ENCODE results near the gene GALR1.
A peak's percentile ranks its signal among the peaks of the same experiment; 100 is the strongest.
"Not testable (repeated sequence)": the region's sequence is repeated elsewhere in the genome, so short reads cannot be mapped to it uniquely, and the experiment has no call there.

Gene GALR1, protein sequence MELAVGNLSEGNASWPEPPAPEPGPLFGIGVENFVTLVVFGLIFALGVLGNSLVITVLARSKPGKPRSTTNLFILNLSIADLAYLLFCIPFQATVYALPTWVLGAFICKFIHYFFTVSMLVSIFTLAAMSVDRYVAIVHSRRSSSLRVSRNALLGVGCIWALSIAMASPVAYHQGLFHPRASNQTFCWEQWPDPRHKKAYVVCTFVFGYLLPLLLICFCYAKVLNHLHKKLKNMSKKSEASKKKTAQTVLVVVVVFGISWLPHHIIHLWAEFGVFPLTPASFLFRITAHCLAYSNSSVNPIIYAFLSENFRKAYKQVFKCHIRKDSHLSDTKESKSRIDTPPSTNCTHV

DNA sequence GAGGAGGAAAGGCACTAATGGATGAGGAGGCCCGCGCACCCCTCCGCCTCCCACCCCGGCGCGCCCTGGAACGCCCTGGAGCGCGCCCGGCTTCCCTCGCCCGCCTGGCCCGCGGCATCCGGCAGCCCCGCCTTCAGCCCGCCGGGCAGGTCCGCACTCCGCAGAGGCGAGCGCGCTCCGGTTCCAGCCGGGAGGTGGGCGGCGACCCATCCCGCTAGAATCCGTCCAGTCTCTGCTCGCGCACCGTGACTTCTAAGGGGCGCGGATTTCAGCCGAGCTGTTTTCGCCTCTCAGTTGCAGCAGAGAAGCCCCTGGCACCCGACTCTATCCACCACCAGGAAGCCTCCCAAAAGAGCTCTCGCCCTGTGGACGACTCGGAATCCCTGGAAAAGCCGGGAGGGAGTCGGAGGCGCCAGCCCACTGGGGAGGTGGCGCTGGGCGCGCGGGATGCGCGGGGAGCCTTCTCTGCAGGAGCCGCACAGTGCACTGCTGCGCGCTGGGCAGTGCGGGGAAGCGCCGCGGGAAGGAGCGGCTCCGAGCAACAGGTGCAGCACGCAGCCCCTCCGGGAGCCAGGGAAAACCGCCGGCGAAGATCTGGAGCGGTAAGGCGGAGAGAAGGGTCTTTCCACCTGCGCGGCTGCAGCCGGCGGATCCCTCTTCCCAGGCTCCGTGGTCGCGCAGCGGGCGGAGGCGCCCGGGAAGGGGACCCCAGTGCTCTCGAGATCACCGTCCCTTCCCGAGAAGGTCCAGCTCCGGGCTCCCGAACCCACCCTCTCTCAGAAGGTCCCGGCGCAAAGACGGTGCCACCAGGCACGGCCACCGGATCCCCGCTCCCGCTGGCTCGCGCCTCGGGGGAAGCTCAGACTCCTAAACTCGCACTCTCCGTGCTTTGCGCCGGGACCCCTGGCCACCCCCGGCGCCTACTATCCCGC lies at the start of gene GALR1:
GALR1 (plus strand) TSS at position 280 of the 932 bp plus-strand sequence. CDS start 701 bp downstream, outside the sequence.
- DNase-seq, result no peak

DNA sequence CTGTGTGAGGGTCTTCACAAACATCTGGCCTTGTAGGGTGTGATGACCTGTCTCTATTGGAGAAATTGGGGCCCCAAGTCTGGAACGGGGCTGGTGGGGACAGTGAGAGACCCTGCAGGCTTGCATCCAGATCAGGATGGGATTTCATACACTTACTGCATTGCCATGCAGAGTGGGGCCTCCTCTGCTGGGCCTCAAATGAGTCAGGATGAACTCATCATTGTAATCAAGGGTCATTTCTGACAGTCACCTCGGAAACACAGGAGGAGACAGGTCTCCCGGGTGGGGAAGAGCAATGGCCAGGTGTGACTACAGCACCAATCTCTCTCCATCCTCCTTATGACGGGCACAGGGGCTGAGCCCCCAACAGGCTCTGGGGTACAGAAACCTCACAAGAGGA lies 48.1 kb upstream of the GALR1 start:
- no peak for DNase-seq

DNA sequence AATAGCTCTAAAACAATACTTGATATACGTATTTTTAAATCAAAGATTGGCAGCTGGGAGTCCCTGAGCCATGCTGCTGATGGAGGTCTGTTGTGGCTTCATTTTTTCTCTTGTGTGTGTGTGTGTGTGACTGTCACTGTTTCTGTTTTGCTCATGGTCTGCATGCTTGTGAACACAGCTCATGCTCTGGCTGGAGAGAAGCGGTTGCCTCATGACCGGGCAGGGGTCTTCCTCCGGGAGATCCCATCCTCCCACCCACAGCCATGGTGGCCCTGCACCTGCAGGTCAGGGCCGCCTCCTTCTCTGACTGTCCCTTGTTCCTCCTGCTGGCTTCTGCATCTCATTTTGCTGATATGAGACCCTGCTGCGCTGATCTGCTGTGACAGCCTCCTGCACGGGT lies 47.3 kb upstream of the GALR1 start:
- DNase-seq, result no peak

DNA sequence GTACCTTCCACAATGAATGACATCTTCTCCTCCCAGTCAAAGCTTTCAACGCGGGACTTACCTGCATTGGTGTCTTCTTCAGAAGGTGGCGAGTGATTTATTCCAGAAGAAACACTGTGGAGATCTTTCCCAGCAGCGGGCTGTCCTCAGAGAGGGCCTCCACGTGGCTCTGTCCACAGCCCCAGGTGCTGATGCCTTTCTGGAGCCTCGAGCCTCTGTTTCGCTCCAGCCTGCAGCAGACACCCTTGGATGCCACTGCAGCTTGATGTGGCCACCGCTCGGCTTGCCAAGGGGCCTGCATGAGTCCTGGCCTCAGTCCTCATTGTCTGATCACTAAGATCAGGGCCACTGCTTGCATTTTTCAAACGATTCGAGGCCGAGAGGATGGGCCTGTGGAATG lies 46.6 kb upstream of the GALR1 start:
- no peak for DNase-seq

DNA sequence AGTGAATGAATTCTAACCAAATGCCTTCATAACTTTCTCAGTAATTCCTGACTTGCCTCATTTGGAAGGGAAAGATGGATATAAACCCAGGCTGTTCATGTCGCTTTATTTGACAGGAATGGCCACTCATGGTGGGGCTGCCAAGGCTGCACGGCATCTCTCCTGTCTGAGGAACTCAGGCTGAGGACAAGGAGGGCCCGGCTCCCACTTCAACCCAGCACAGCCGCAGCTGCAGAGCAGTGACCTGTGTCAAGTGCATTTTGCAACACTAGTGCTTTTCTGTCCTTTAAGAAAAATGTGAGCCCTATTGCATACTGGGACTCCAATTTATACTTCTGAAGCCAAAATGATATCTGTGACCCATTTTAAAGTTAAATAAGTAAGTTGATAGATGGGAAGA lies 45.8 kb upstream of the GALR1 start:
- DNase-seq, result no peak

DNA sequence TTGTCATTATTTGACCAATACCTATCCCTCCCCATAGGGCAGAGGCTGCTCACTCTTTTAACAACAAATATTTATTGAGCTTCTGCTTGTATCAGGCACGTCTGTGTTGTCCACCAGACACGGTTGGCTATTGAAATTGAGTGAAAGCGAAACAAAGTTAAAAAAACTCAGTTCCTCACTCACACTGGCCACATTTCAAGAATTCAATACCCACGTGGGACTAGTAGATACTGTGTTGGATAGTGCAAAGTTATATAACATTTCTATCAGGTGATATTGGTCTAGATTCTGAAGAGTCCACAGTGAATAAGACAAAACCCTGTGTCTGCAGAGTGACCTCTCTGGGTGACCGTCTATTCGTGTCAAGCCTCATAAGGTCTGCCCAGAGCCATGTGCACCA lies 43.9 kb upstream of the GALR1 start:
- no peak for DNase-seq

DNA sequence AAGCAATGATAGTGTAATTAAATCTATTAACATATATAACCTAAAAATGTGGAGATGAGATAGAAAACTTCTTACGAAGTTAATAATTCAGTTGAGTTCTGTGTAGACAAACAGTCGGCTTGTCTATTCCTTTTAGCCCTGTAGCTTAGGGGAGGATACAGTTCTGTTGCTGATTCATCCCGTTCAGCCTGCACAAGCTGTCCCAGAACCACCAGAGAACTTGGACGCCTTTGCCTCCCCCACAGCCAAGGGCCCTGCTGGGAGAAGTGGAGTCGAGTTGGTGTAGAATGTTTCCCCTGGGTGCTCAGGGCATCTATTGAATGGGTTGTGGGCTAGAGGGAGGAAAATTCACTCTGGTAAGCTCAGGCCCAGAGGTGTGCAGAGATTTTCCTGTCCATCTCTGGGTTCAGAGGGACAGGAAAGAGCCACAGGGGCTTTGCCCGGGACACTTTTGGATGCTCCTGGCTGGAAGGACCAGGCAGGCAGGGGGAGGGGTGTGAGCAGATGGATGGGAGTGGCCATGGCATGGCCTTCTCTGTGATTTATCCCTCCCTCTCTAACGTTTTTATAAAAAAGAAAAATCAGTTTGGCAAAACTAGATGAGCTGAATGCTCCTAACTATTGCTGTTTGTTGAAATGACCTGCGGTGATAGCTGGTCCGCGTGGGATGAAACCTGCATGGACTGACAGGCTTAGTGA lies 42.8 kb upstream of the GALR1 start:
- DNase-seq, result no peak

DNA sequence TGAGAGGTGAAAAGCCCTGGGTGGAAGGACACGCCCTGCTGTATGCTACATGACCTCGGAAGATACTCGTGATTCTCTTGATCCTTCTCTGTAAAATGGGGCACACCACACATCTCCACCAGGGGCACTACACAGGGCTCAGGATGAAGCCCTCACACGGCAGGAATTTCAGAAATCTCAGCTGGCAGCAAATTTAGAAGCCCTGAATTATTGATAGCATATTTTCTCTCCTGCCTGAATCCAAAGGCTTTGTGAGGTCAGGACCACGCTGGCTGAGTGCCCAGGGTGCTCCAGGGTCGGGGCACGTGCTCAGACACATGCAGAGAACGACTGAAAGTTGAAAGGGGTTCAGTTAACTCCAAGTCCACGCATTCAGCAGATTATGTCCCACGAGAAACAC lies 42.1 kb upstream of the GALR1 start:
- peak; percentile 65 to 80 for DNase-seq

DNA sequence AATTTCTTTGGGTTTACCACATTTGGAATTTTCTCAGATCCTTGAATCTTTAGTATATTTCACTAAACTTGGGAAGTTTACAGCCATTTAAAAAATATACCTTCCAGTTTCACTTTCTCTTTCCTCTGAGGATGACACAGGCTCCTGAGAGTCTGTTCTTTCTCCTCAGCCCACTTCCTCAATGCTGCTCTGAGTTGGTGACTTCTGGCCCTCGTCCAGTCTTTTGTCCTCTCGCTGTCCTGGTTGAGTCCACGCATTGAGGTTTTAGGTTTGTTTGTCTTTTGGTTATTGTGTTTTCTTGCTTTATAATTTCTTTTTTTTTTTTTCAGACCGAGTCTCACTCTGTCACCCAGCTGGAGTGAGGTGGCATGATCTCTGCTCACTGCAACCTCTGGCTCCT lies 40.7 kb upstream of the GALR1 start:
- DNase-seq, result peak; percentile 74 to 82

DNA sequence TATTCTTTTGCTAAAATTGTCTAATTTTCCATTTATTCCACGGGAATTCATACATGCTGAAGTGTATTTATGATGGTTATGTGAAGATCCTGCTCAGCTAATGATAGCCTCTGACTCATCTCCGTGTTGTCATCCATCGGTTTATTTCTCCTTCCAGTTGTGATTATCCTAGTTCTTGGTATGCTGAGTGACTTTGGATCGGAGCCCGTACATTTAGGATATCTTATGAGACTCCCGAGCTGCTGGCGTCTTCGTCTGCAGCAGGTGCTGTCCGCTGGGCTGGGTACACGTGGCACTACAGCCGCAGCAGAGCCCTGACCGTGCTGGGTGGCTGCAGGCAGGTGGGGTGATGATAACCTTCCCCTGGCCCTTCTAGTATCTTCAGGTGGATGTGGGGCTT lies 40.1 kb upstream of the GALR1 start:
- peak; percentile 21 to 33 for DNase-seq

DNA sequence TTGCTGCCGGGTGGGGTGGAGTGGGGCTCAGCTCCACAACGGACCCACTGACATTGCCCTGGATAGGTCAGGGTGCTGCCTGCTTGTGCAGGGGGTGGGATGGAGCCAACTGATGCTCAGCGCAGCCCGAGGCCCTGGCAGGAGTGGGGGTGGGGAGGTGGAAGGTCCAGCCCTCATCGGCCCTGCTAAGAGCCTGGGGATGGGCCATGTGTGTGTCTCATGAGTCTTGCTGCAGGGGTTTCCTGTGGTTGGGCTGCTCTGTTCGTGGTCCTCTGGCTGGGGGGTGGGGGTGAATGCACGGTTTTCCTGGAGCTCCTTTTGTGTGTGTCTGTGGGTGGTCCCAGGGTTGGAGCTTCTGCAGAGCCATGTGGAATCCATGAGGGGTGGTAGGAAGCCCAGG lies 39.4 kb upstream of the GALR1 start:
- no peak for DNase-seq

DNA sequence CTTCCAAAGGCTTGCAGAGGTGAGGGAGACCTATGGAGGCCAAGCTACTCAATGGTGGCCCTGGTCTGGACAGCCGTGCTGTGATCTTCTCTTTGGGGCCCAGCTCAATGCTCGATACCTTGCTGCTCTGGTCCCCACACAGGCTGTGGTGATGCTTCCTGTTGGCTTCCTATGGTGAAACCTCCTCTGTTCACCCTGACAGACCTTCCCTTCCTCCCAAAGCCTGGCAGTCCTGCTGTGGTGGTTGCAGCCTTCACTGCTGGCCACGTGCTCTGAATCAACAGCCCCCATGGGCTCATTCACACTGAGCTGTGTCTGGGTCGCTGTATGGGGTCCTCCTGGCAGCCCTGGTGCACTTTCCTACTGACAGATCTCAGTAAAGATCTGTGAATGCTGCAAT lies 31.0 kb upstream of the GALR1 start:
- DNase-seq, result no peak

DNA sequence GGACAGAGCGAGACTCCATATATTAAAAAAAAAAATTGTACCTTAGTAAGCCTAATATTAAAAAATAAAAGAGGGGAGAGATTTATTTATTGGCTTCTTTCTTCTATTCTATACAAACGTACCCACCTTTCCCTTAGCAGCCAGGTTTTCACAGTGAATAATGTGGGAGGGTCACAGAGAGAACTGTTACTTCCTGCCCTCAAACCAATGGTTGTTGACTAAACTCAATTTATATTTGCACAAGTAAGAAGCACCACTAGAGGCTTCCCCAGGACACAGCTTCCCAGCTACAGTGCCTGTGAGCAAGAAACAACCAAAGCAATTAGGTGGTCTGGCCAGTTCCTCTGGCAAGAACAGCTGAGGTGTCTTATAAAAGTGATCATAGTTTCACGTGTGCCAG lies 28.9 kb upstream of the GALR1 start:
- no peak for DNase-seq

DNA sequence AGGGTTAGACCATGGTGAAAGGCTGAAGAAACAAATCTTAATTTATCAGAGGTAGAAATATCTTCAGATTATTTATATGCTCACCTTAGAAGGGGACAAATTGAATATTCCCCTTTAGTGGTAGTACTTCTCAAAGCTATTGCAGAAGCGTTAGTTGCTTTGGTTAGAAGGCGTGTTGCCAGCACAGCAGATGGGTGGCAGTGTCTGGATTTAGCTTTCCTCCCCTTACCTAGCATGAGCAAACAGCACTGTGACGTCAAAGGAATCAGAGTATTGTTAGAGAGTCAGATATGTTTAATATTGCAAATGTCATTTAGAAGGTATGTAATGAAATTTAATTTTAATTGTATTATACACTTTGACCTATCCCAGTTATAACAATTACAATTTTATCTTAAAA lies 27.2 kb upstream of the GALR1 start:
- no peak for DNase-seq

DNA sequence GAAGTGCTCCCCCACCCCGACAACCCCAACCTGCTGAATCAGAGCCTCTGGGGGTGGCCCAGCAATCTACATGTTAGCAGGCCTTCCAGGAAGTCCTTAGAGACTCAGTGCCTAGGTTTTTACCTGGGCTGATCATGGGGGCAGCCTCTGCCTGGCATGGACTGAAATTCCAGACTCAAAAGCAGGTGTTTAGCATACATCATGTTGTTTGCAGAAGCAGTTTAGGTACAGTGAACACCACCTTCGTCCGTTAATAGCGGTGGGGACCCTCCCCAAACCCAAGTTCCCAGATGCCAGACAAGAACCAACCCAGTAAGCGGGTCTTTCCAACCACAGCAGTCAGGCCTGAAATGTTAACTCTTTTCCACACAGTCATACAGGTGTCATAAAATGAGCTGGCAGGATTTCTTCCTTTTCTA lies 26.4 kb upstream of the GALR1 start:
- no peak for DNase-seq

DNA sequence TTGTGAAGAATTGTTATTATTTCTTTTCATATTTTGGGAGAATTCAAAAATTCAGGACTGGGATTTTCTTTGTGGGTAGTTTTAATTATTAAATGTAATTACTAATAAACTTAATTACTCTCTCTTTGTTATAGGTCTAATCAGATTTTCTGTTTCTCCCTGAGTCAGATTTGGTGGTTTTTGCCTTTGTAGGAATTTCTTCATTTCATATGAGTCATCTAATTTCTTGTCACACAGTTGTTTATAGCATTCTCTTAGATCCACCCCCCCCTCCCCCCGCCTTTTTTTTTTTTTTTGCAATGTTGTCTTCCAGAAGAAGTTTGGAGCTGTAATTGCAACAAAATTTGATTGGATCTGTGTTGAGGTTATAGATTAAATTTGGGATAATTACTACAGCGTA lies 26.0 kb upstream of the GALR1 start:
- DNase-seq, result peak; percentile 58 to 72

DNA sequence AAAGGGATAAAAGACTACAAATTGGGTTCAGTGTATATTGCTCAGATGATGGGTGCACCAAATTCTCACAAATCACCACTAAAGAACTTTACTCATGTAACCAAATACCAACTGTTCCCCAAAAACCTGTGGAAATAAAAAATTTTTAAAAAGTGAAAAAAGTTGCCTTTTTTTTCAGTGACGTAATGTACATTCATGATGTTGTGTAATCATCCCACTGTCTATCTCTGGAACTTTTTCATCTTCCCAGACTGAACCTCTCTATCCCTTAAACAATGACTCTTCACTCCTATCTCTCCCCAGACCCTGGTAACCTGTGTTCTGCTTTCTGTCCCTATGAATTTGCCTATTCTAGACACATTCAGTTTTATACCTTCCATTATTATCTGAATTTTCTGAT lies 19.0 kb upstream of the GALR1 start:
- no peak for DNase-seq

DNA sequence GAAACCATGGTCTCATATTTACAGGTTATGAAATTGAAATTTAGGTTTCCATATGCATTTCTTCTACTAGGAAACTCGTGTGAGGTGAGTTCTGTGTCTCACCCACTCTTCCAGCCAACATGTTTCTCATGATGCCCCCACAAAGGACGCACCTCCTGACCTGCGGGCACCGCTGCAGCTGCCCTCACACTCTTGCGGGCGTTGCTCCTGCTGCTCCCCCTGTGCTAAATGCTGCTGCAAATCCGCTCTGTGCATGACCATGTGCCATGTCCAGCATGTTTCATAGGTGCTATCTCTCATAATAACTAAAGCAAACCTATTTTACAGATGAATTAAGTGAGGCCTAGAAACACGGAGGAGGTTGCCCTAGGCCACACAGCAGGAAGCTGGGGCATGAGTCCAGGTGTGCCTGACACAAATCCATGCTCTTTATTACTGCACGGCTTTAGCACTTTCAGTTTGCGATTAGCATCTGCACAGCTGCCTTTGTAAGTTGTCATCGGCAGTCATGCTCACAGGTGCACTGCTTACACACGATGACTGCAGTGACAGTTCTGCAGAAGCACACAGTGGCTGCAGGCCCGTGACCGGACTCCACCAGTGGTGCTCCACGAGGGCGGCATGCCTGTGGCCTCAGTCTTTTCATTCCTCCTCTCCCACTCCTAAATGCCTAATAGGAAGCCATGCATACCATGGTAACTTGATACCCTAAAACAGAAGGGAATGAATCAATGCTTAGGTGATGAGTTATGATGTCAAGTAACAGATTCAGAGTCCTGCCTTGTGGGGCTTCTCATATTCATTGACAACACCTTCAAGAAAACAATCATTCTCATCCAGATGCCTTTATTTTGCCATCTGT lies 14.9 kb upstream of the GALR1 start:
- no peak for DNase-seq

DNA sequence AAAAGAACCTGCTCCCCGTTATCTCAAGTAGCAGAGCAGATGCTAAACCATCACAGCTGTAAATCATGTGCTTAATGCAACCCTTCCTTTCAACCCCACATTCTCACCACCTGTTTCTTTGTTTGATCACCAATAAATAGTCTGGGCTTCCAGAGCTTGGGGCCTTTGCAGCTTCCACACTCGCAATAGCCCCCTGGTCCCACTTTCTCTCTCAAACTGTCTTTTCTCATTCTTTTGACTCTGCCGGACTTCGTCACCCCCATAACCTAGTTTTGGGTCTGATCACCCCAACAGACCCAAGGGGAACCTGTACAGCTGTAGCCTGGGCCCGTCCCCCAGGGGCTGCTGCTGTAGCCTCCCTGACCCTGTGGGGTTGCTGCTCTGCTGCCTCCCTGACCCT lies 10.4 kb upstream of the GALR1 start:
- DNase-seq, result not testable (repeated sequence)

DNA sequence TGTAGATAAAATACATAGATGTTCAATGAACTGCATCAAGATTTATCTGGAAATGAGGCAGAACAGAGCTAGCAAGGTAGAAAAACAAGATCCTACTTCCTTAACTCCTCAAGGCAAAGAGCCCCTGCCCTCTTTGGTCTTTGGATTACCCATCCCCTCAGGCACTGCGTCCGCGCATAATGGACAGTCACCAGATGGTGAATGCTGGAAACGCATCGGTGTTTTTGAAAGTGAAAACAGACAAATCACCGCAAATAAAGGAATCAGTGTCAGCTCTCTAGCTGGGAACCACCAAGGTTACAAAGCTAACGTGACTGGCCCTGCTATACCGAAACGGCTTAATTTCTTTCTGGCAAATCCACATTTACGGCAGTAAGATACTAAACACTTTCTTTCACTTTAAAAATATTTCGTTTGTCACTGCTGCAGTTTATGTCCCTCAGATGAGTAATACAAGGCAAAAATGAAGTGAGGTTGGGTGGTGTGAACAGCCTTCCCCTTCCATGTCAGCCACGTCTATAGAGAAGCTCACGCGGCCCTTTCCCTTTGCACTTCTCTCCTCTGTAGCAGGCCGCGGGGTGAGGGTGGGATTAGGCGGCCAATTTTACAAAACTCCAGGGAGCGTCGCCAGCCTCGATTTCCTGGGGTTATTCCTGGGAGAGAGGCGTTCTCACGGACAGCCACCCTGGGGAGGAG lies 627 bp upstream of the GALR1 start:
- no peak for DNase-seq

DNA sequence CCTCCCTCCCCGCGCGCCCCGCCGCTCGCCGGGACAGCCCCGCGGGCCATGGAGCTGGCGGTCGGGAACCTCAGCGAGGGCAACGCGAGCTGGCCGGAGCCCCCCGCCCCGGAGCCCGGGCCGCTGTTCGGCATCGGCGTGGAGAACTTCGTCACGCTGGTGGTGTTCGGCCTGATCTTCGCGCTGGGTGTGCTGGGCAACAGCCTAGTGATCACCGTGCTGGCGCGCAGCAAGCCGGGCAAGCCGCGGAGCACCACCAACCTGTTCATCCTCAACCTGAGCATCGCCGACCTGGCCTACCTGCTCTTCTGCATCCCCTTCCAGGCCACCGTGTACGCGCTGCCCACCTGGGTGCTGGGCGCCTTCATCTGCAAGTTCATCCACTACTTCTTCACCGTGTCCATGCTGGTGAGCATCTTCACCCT lies 865 bp downstream of the GALR1 start:
- no peak for DNase-seq

Measured in inflammatory macrophage treated with lipopolysaccharide for 1 hour (primary cell).